SW480 (cell line): ENCODE results near the gene SLC38A10.

ENCODE experiments used
- DNase-seq: peaks from one replicate; pipeline ENCODE4 v3.0.0-alpha.2; 2016; ENCODE audit warnings: low spot score

SLC38A10 gene

GRCh38 chr17:81239714-81240555 lies 55.2 kb downstream of the SLC38A10 start:
- DNase-seq: no peak

- peak; percentile 99 for DNase-seq
Observed at GRCh38 chr17:81238815-81239713, 56.0 kb downstream of the SLC38A10 start, which contains the start of the genes NDUFAF8 and TEPSIN. NDUFAF8 (plus strand) TSS chr17:81239318; CDS start chr17:81239364, 46 bp downstream. TEPSIN (minus strand) TSS chr17:81239055; CDS start chr17:81239033, 22 bp downstream.

GRCh38 chr17:81238490-81238814 lies 56.7 kb downstream of the SLC38A10 start:
- DNase-seq: no peak

GRCh38 chr17:81237591-81238489 lies 57.3 kb downstream of the SLC38A10 start:
- no peak for DNase-seq

- no peak for DNase-seq
Observed at GRCh38 chr17:81236784-81237183, 58.3 kb downstream of the SLC38A10 start.

- DNase-seq: no peak
Observed at GRCh38 chr17:81235822-81236740, 59.0 kb downstream of the SLC38A10 start.

GRCh38 chr17:81234940-81235821 lies 59.9 kb downstream of the SLC38A10 start:
- DNase-seq: no peak

GRCh38 chr17:81234506-81234855 lies 60.6 kb downstream of the SLC38A10 start:
- no peak for DNase-seq

- DNase-seq: no peak
Observed at GRCh38 chr17:81233811-81234505, 61.1 kb downstream of the SLC38A10 start.

- no peak for DNase-seq
Observed at GRCh38 chr17:81233316-81233715, 61.8 kb downstream of the SLC38A10 start.

- DNase-seq: no peak
Observed at GRCh38 chr17:81232616-81233241, 62.4 kb downstream of the SLC38A10 start.

GRCh38 chr17:81231766-81232581 lies 63.1 kb downstream of the SLC38A10 start:
- DNase-seq: no peak

GRCh38 chr17:81231121-81231645 lies 63.9 kb downstream of the SLC38A10 start:
- no peak for DNase-seq

- DNase-seq: no peak
Observed at GRCh38 chr17:81230043-81230820, 64.9 kb downstream of the SLC38A10 start.

GRCh38 chr17:81229666-81229920 lies 65.5 kb downstream of the SLC38A10 start:
- no peak for DNase-seq

GRCh38 chr17:81228834-81229665 lies 66.1 kb downstream of the SLC38A10 start:
- DNase-seq: no peak
